Activated naive CD8-positive, alpha-beta T cell treated with anti-CD3 and anti-CD28 coated beads, Interleukin-2, amount 50 U/mL, for 24 hours (primary cell): ENCODE data around the gene MAPKAP1.
A peak's percentile ranks its signal among the peaks of the same experiment; 100 is the strongest.

Experiments used
- ATAC-seq: fragments of 150-1000 bp; cut with Tn5 transposase; one replicate; pipeline ENCODE4 v1.10.0; 2021
- DNase-seq: peaks from one replicate; pipeline ENCODE4 v3.0.0; 2021
- H3K27ac Mint-ChIP-seq: one replicate; pipeline ENCODE4 v1.8.0; 2021; ENCODE audit warnings: mild to moderate bottlenecking, mixed read lengths
- H3K27me3 Mint-ChIP-seq: one replicate; pipeline ENCODE4 v1.8.0; 2021; ENCODE audit warnings: mixed read lengths
- H3K36me3 Mint-ChIP-seq: one replicate; pipeline ENCODE4 v1.8.0; 2021; ENCODE audit warnings: low read depth, mixed read lengths
- H3K4me1 Mint-ChIP-seq: one replicate; pipeline ENCODE4 v1.8.0; 2021; ENCODE audit warnings: mixed read lengths
- H3K4me3 Mint-ChIP-seq: one replicate; pipeline ENCODE4 v1.8.0; 2021; ENCODE audit warnings: mild to moderate bottlenecking, moderate library complexity, mixed read lengths
- H3K9me3 Mint-ChIP-seq: one replicate; pipeline ENCODE4 v1.8.0; 2021; ENCODE audit warnings: mixed read lengths

Gene MAPKAP1

DNA sequence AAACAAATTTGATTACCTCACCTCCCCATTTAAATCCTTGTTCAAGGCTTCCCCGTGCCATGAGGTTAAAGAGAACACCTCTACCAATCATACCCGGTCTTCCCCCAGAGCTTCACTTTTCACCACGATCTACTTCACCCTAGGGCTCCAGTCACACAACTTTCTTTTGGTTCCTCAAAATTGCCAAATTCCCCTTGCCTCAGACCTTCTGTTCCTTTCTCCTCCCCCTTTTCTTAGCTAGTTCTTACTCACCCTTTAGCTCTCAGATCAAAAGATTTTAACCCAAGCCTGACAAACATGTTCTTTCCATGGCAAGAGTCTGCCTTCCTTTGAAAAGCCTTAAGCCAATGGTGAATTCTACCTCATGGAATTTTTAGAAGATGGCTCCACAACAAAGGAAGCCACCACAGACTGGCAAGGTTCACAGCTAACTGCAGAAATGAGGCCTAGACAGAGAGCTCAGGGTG, 56.7 kb downstream of the MAPKAP1 start:
- Mint-ChIP-seq H3K9me3 (no peaks in the 10 kb centered on the region), H3K4me3 (peak overlapping the region; percentile 60), H3K27me3 (no peaks in the 10 kb centered on the region), H3K4me1 (peaks cover 96% of the 10 kb centered on the region), H3K36me3 (peaks cover 37% of the 10 kb centered on the region), H3K27ac (peak overlapping the region; percentile 91)
- DNase-seq (no peak), ATAC-seq (peak; percentile 86)

GRCh38 chr9:125649826-125650225, 57.2 kb downstream of the MAPKAP1 start:
- Mint-ChIP-seq H3K4me1 (peaks cover 100% of the 10 kb centered on the region), H3K4me3 (peak overlapping the region; percentile 60), H3K9me3 (no peaks in the 10 kb centered on the region), H3K36me3 (peaks cover 37% of the 10 kb centered on the region), H3K27me3 (no peaks in the 10 kb centered on the region), H3K27ac (peak overlapping the region; percentile 91)
- DNase-seq (no peak), ATAC-seq (no peak)

DNA sequence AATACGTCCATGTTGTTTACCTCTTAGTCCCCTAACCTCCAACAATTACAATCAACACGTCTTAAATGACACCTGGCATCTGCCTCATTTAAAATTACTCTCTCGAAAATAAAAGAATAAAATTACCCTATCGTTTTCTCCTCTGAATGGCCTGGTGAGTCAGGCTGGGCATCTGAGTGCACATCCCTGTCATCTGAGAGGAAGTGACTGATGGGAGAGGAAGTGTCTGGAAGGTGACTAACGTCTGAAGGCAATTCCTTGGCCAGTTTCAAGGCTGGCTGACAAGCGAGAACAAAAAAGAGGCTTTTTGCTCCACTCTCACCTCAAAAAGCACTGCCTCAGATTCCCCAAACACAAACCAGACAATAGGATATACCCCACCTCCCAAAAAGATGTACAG, 57.7 kb downstream of the MAPKAP1 start:
- no peak for DNase-seq
- ATAC-seq: peak; percentile 59

GRCh38 chr9:125648294-125648693, 58.7 kb downstream of the MAPKAP1 start:
- ATAC-seq (no peak), DNase-seq (no peak)
- H3K9me3 Mint-ChIP-seq: no peaks in the 10 kb centered on the region
- H3K36me3 Mint-ChIP-seq: peaks cover 28% of the 10 kb centered on the region
- H3K27me3 Mint-ChIP-seq: no peaks in the 10 kb centered on the region
- H3K4me3 Mint-ChIP-seq: no peak overlapping the region
- peak overlapping the region; percentile 33 for H3K27ac Mint-ChIP-seq
- peaks cover 95% of the 10 kb centered on the region for H3K4me1 Mint-ChIP-seq

More for the DNA sequence above, 57.7 kb downstream of the MAPKAP1 start:
- Mint-ChIP-seq H3K4me3 (peak overlapping the region; percentile 49), H3K27ac (peak overlapping the region; percentile 91), H3K4me1 (peaks cover 99% of the 10 kb centered on the region), H3K9me3 (no peaks in the 10 kb centered on the region), H3K36me3 (peaks cover 34% of the 10 kb centered on the region), H3K27me3 (no peaks in the 10 kb centered on the region)

DNA sequence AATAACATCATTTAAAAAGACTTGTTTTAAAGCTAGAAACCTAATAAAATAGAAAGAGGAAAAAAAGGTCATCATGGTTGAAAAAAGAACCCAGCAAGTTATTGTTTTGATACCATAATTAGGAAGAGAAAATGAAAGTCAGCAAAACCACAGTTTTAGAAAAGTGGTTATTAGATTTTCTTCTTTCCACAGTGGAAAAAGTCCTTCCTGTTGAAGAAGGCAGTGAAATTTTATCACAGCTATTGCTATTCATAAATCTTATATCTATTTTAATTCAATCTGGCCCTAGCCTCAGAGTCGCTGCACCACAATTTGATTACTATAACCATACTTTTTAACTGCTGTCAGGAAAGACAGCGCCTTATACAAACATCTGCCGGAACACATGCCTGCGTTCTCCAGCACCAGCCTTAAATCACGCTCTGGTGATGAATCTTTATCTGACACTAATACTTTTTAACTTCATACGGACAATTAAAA, 60.3 kb downstream of the MAPKAP1 start:
- no peak for ATAC-seq
- Mint-ChIP-seq H3K36me3 (peaks cover 24% of the 10 kb centered on the region), H3K27ac (peak overlapping the region; percentile 77), H3K4me1 (peaks cover 89% of the 10 kb centered on the region), H3K9me3 (no peaks in the 10 kb centered on the region), H3K27me3 (no peaks in the 10 kb centered on the region), H3K4me3 (peak overlapping the region; percentile 70)
- no peak for DNase-seq

DNA sequence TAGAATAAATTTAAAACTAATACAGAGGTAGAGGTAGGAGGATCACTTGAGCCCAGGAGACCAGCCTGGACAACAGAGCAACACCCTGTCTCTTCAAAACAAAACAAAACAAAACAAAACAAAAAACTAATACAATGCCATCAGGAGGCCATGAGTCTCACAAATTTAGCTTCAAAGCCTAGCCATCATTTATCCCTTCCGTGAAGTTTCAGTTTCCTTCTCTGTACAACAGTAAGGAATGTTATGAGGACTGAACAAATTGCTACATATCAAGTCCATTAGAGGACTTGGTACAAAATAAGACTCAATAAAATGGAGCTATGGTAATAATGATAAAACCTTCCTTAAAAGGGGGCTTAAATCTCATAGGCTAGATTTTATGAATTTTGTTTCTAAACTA, 60.8 kb downstream of the MAPKAP1 start:
- ATAC-seq (no peak), DNase-seq (no peak)
- Mint-ChIP-seq H3K4me3 (peak overlapping the region; percentile 70), H3K9me3 (no peaks in the 10 kb centered on the region), H3K27ac (peak overlapping the region; percentile 77), H3K4me1 (peaks cover 89% of the 10 kb centered on the region), H3K27me3 (no peaks in the 10 kb centered on the region), H3K36me3 (peaks cover 21% of the 10 kb centered on the region)

DNA sequence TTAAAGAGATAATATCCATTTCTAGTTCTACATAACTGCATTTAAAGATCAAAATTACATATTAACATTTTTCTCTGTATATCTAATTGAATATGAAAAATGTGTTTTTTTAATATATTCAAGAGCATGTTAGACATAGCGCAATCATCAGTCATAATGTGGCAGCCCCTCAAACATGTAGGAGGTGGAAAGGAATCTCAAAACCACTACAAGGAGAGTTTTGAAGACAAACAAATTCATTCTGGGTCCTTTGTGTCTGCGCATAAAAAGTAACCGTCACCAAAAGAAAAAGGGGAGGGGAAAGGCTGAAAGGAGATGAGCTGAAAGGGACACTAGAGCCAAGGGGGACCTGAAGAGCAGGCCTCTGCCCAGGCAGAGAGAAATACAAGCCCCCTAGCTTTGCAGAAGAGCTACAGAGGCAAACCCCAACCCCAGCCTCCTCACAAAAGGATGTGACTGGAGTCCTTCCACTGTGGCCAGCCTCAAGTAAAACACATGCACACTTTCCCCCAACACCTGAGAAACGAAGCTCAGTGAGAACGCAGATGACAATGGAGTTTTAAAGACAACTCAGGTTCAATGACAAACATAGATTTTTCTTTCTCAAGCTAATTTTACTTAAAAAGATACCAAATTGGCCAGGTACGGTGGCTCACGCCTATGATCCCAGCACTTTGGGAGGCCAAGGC, 62.0 kb downstream of the MAPKAP1 start:
- Mint-ChIP-seq H3K36me3 (peaks cover 15% of the 10 kb centered on the region), H3K4me1 (peaks cover 87% of the 10 kb centered on the region), H3K4me3 (peak overlapping the region; percentile 70), H3K27ac (peak overlapping the region; percentile 77), H3K9me3 (no peaks in the 10 kb centered on the region), H3K27me3 (no peaks in the 10 kb centered on the region)
- ATAC-seq (peak; percentile 50), DNase-seq (no peak)

GRCh38 chr9:125642311-125642710, 64.7 kb downstream of the MAPKAP1 start:
- Mint-ChIP-seq H3K4me3 (no peak overlapping the region), H3K9me3 (no peaks in the 10 kb centered on the region), H3K27ac (no peak overlapping the region), H3K27me3 (no peaks in the 10 kb centered on the region), H3K4me1 (peaks cover 77% of the 10 kb centered on the region), H3K36me3 (peaks cover 14% of the 10 kb centered on the region)
- no peak for ATAC-seq
- DNase-seq: no peak

DNA sequence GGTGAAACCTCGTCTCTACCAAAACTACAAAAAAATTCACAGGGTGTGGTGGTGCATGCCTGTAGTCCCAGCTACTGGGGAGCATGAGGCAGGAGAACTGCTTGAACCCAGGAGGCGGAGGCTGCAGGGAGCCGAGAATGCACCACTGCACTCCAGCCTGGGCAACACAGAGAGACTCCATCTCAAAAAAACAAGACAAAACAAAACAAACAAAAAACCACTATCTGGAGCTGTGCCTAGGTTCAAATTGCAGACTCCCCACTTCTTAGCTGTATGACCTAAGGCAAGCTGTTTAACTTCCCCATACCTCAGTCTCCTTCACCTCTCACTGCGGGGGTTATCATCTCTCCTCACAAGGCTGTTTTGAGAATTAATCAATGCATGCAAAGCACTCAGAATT, 68.0 kb downstream of the MAPKAP1 start:
- no peaks in the 10 kb centered on the region for H3K27me3 Mint-ChIP-seq
- ATAC-seq (no peak), DNase-seq (no peak)
- no peak overlapping the region for H3K4me3 Mint-ChIP-seq
- peaks cover 16% of the 10 kb centered on the region for H3K36me3 Mint-ChIP-seq
- H3K4me1 Mint-ChIP-seq: peaks cover 74% of the 10 kb centered on the region
- H3K9me3 Mint-ChIP-seq: no peaks in the 10 kb centered on the region
- H3K27ac Mint-ChIP-seq: no peak overlapping the region

GRCh38 chr9:125638239-125639045, 68.6 kb downstream of the MAPKAP1 start:
- Mint-ChIP-seq H3K27me3 (no peaks in the 10 kb centered on the region), H3K4me3 (no peak overlapping the region), H3K9me3 (no peaks in the 10 kb centered on the region), H3K27ac (peak overlapping the region; percentile 48), H3K4me1 (peaks cover 77% of the 10 kb centered on the region), H3K36me3 (peaks cover 16% of the 10 kb centered on the region)
- no peak for DNase-seq
- no peak for ATAC-seq

GRCh38 chr9:125637241-125637640, 69.8 kb downstream of the MAPKAP1 start:
- H3K27ac Mint-ChIP-seq: no peak overlapping the region

GRCh38 chr9:125635888-125636287, 71.1 kb downstream of the MAPKAP1 start:
- Mint-ChIP-seq H3K9me3 (no peaks in the 10 kb centered on the region), H3K4me3 (peak overlapping the region; percentile 20), H3K27ac (peak overlapping the region; percentile 45), H3K36me3 (peaks cover 13% of the 10 kb centered on the region), H3K27me3 (peaks cover 2% of the 10 kb centered on the region), H3K4me1 (peaks cover 84% of the 10 kb centered on the region)
- ATAC-seq (no peak), DNase-seq (no peak)

More at GRCh38 chr9:125637241-125637640, 69.8 kb downstream of the MAPKAP1 start:
- peaks cover 2% of the 10 kb centered on the region for H3K27me3 Mint-ChIP-seq
- DNase-seq: no peak
- no peaks in the 10 kb centered on the region for H3K9me3 Mint-ChIP-seq
- no peak for ATAC-seq
- peaks cover 13% of the 10 kb centered on the region for H3K36me3 Mint-ChIP-seq
- peaks cover 82% of the 10 kb centered on the region for H3K4me1 Mint-ChIP-seq
- H3K4me3 Mint-ChIP-seq: no peak overlapping the region

GRCh38 chr9:125634040-125634717, 72.8 kb downstream of the MAPKAP1 start:
- Mint-ChIP-seq H3K4me3 (no peak overlapping the region), H3K4me1 (peaks cover 89% of the 10 kb centered on the region), H3K27ac (peak overlapping the region; percentile 63), H3K36me3 (peaks cover 13% of the 10 kb centered on the region), H3K9me3 (no peaks in the 10 kb centered on the region), H3K27me3 (peaks cover 2% of the 10 kb centered on the region)
- DNase-seq: no peak
- no peak for ATAC-seq

- no peak for DNase-seq
- ATAC-seq: no peak
- Mint-ChIP-seq H3K27me3 (peaks cover 2% of the 10 kb centered on the region), H3K36me3 (peaks cover 10% of the 10 kb centered on the region), H3K27ac (peak overlapping the region; percentile 92), H3K4me1 (peaks cover 94% of the 10 kb centered on the region), H3K9me3 (no peaks in the 10 kb centered on the region), H3K4me3 (peak overlapping the region; percentile 61)
These were observed 73.8 kb downstream of the MAPKAP1 start for GRCh38 chr9:125633116-125633745.
